GM18861 (cell line): Measurements from ENCODE around the gene ODC1.
"Not testable (repeated sequence)": the region's sequence is repeated elsewhere in the genome, so short reads cannot be mapped to it uniquely, and the experiment has no call there.

ENCODE experiments used
- ATAC-seq: cut with Tn5 transposase; IDR thresholded peaks from one replicate; pipeline ENCODE4 v1.9.1; 2021; ENCODE audit not compliant: unreplicated experiment

ODC1 gene

GRCh38 chr2:10453905-10454298 is 5.8 kb upstream of the ODC1 start:
- ATAC-seq = no peak

- no peak for ATAC-seq
Observed at GRCh38 chr2:10452956-10453904, 5.1 kb upstream of the ODC1 start.

- no peak for ATAC-seq
Observed at GRCh38 chr2:10452312-10452711, 4.2 kb upstream of the ODC1 start.

- ATAC-seq = no peak
Observed at GRCh38 chr2:10451819-10452218, 3.7 kb upstream of the ODC1 start.

- ATAC-seq = no peak
Observed at GRCh38 chr2:10449838-10450691, 1.9 kb upstream of the ODC1 start.

GRCh38 chr2:10449486-10449831 is 1.3 kb upstream of the ODC1 start:
- no peak for ATAC-seq

- ATAC-seq = peak; percentile 49
Observed at GRCh38 chr2:10448576-10449485, 704 bp upstream of the ODC1 start.

- peak; percentile 19 for ATAC-seq
Observed at GRCh38 chr2:10447300-10447894, 730 bp downstream of the ODC1 start.

GRCh38 chr2:10446631-10447030 is 1.5 kb downstream of the ODC1 start:
- ATAC-seq = no peak

- ATAC-seq = no peak
Observed at GRCh38 chr2:10444463-10444862, 3.7 kb downstream of the ODC1 start.

GRCh38 chr2:10442469-10443126 is 5.5 kb downstream of the ODC1 start:
- ATAC-seq = not testable (repeated sequence)

GRCh38 chr2:10441948-10442347 is 6.2 kb downstream of the ODC1 start:
- no peak for ATAC-seq

GRCh38 chr2:10440736-10441135 is 7.4 kb downstream of the ODC1 start:
- ATAC-seq = no peak

- no peak for ATAC-seq
Observed at GRCh38 chr2:10439971-10440370, 8.2 kb downstream of the ODC1 start.

- ATAC-seq = no peak
Observed at GRCh38 chr2:10439185-10439879, 8.8 kb downstream of the ODC1 start.

- ATAC-seq = no peak
Observed at GRCh38 chr2:10438688-10439087, 9.4 kb downstream of the ODC1 start.

GRCh38 chr2:10437806-10438205 is 10.3 kb downstream of the ODC1 start:
- no peak for ATAC-seq

- no peak for ATAC-seq
Observed at GRCh38 chr2:10436583-10437110, 11.5 kb downstream of the ODC1 start.

GRCh38 chr2:10435820-10436204 is 12.3 kb downstream of the ODC1 start:
- no peak for ATAC-seq
